HFF-Myc (cell line): ENCODE measurements around the gene HSPA4.

Source experiments
- DNase-seq: peaks from one replicate; pipeline ENCODE4 v3.0.0-alpha.2; 2011; ENCODE audit warnings: low read depth; ENCODE audit errors: extremely low read depth
- H3K4me3 ChIP-seq: replicated peaks from 2 replicates; pipeline ENCODE4 v1.5.1; 2011; ENCODE audit warnings: low read depth, mild to moderate bottlenecking, control low read depth, low read length
- CTCF ChIP-seq: IDR thresholded peaks from 2 replicates; pipeline ENCODE4 v1.5.1; 2012; ENCODE audit warnings: mild to moderate bottlenecking, low read depth, low read length, control low read depth; ENCODE audit errors: missing control alignments

Gene HSPA4

DNA sequence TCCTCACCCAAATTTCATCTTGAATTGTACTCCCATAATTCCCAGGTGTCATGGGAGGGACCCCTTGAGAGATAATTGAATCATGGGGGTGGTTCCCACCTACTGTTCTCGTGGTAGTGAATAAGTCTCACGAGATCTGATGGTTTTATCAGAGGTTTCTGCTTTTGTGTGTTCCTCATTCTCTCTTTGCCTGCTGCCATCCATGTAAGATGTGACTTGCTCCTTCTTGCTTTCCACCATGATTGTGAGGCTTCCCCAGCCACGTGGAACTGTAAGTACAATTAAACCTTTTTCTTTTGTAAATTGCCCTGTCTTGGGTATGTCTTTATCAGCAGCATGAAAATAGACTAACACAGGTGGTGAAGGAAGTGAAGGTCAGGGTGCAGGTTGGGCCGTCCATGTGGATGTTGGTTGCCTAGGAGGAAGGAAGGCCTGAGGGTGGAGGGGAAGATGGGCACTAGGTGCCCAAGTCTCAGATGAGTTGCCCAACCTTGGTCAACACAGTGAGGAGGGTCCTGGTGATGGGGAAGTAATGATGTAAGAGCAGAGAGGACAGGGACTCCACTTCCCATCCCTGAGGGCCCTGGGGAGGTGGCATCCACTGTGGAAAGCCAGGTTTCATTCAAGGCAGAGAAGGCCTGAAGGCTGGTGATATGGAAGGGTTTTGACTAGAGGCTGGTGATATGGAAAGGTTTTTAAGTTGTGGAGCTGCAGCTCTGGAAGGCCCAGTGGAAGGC, 92.6 kb downstream of the HSPA4 start:
- TF ChIP-seq CTCF: no peak
- DNase-seq: no peak
- H3K4me3 ChIP-seq: no peak overlapping the region

DNA sequence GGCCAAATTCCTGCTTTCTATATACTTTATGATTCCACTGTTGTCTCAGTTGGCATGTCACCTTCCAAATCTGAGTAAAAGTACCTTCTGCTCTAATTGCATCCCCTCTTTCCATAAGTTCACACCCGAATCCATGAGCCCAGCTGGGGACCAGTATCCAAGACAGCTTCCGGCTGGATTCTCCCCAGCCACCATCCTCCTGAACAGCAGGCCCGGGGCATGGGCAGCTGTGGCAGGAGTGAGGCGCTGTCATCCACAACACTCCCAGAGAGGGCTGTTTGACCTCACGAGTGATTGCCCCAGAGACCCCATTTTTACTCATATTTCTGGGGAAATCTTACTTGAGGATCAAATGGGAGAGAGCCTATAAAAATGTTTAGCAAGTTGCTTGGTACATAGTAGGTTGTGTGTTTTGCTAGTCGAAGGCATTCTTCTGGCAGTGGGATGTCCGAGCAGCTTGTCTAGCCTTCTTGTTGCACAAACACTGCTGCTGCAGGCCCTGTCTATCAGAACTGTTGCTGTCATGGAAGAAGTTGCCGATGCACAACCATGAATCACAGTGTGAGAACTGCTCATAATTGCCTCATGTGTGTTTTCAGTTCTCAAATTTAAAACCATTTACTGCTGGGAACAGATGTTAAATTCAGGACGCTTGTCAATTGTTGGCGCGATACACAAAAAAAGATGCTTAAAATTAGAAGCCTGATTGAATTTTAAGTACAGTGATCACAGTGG, 93.8 kb downstream of the HSPA4 start:
- no peak overlapping the region for H3K4me3 ChIP-seq
- no peak for TF ChIP-seq CTCF
- no peak for DNase-seq

GRCh38 chr5:133147411-133147810, 95.6 kb downstream of the HSPA4 start:
- no peak overlapping the region for H3K4me3 ChIP-seq
- no peak for TF ChIP-seq CTCF
- DNase-seq: peak; percentile 27

GRCh38 chr5:133147815-133148567, 96.2 kb downstream of the HSPA4 start:
- no peak for DNase-seq
- H3K4me3 ChIP-seq: no peak overlapping the region
- TF ChIP-seq CTCF: no peak

DNA sequence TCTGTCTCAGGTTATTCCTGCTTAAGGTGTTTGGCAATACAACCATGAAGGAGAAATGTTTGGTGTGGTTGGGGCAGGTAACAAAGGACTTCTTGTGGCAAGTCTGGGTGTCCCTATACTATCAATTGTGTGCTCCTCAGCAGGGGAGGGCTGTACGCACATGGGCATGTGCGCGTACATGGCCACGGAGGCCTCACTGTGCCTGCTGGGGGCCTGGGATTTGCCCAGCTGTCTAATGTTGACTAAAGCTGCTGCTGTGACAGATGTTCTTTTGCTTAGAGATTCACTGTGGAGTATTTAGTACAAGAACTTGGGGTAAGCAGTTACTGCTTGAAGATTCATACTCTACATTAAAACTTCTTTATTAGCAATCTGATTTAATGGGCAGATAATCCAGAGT, 97.5 kb downstream of the HSPA4 start:
- no peak for DNase-seq
- H3K4me3 ChIP-seq: no peak overlapping the region
- no peak for TF ChIP-seq CTCF

DNA sequence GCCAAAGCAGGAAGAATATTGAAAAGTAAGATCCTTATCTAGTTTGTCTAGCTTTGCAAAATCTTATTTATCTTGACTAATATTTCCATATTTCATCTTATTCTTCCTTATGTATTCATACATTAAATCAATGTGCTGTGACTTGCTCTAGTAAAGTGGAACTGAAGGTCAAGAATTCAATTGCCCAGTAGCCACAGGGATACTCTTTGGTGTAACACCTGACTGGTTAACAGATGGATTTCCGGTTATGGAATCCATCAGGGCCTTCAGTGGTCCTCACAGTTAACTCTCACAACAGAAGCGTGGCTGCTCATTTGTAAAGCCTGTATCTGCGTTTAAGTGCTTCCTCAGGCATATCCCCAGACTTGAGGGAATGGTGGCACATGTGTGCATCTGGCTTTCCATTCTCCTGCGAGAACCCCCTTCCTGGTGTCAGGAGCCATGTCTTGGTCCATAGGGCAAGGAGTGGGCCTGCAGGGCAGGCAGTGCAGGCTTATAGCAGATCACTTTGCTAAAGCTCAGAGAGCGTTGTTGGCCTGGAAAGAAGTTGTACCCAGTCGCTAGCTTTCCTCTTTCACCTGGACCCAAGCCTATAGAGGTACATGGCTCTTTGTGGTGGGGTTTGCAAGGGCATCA, 99.2 kb downstream of the HSPA4 start:
- DNase-seq: no peak

More for the DNA sequence above, 99.2 kb downstream of the HSPA4 start:
- H3K4me3 ChIP-seq: no peak overlapping the region
- no peak for TF ChIP-seq CTCF
